Adrenal gland (tissue), 12 donors: ENCODE measurements around the gene SRCAP. TPM values are rescaled to one million over a fixed set of nuclear protein-coding genes. Genes with fewer than 3 reads are reported as not detected.

Experiments
- DNase-seq, 7 donors: peaks; one replicate each; pipeline ENCODE4 v3.0.0-alpha.2; 2019 to 2020
- H3K27ac ChIP-seq, 5 donors: fragments of 200-600 bp; sonication (generic) in 4 of 5; 1 replicate in 3 of 5; 2 replicates in 2 of 5; pipeline versions ENCODE4 v1.5.1 to v1.8.0; 2016 to 2020; ENCODE audit warnings: mild to moderate bottlenecking in 1 of 5
- H3K27me3 ChIP-seq: fragments of 200-600 bp; 2 replicates; pipeline ENCODE4 v1.8.0; 2021
- H3K36me3 ChIP-seq, 2 donors: fragments of 200-600 bp; replicated peaks in 1 of 2; 1 replicate in 1 of 2; 2 replicates in 1 of 2; pipeline versions ENCODE4 v1.5.1 to v1.8.0; 2018 to 2022
- H3K4me1 ChIP-seq, 2 donors: fragments of 200-600 bp; replicated peaks in 1 of 2; 1 replicate in 1 of 2; 2 replicates in 1 of 2; pipeline versions ENCODE4 v1.5.1 to v1.8.0; 2018 to 2021
- H3K4me3 ChIP-seq, 4 donors: fragments of 200-600 bp; sonication (generic) in 3 of 4; one replicate each; pipeline ENCODE4 v1.5.1; 2016 to 2018
- H3K9me3 ChIP-seq, 3 donors: fragments of 200-600 bp; sonication (generic) in 1 of 3; replicated peaks in 1 of 3; 1 replicate in 2 of 3; 2 replicates in 1 of 3; pipeline versions ENCODE4 v1.5.1 to v1.8.0; 2016 to 2021
- POLR2A ChIP-seq, 2 donors: fragments of 450-650 bp; IDR thresholded peaks; one replicate each; pipeline ENCODE4 v1.6.1; 2017; ENCODE audit warnings: antibody characterized with exemption in 2 of 2, mild to moderate bottlenecking in 2 of 2, moderate library complexity in 1 of 2
- WGBS, 4 donors: extraction: QIAGEN DNeasy Blood & Tissue Kit in 2 of 4; methylation state at CpG; one replicate each; pipeline versions ENCODE4 v1.1.5 to v1.1.7; 2013 to 2017; 5-methylcytosine and 5-hydroxymethylcytosine counted together
- intact Hi-C, 2 donors: fragments of 100-400 bp; cut with DNase I; formaldehyde crosslinking; loops; one replicate each; pipeline versions ENCODE4 v1.14.1 to v1.15.0; 2022 to 2023
- polyA plus RNA-seq, 3 donors: library from polyadenylated mRNA; stranded (reverse); fragments of 200-250 nt in 2 of 3; fragments of 350-450 nt in 1 of 3; fragmentation: Illumina TruSeq in 1 of 3; extraction: RNeasy Lipid Tissue Mini Kit (QIAGEN cat#74804) in 1 of 3; gene quantifications; one replicate each; pipeline ENCODE4 v1.2.3, GENCODE V29; 2013 to 2014
- total RNA-seq, 9 donors: library from RNA; depleted of rRNA in 4 of 9; stranded (reverse); fragments of >200 nt in 4 of 9; fragments of 120-200 nt in 1 of 9; fragmentation: NEBNext Ultra II Directional in 1 of 9; extraction: Animal tissue kit (Norgen Biotek cat#: 25700) in 1 of 9; gene quantifications; one replicate each; pipeline versions ENCODE4 v1.1.0 to v1.2.4, GENCODE V29; 2013 to 2023
- TF ChIP-seq, protein P1 (sequence below), 6 experiments: fragments of 450-650 bp in 4 of 6; fragments of 200-600 bp in 2 of 6; sonication (generic) in 1 of 6; IDR thresholded peaks; 1 replicate in 5 of 6; 2 replicates in 1 of 6; pipeline versions ENCODE4 v1.5.1 to v1.8.0; 2016 to 2021; ENCODE audit warnings: antibody characterized with exemption in 6 of 6, mild to moderate bottlenecking in 2 of 6, moderate library complexity in 1 of 6
- donor health status: healthy with polysubstance abuse.
- donor health status: Bipolar disorder and iron deficiency.
- donor health status: DM: yes; HTN: yes; CAD: no.
- donor health status: DM: no; HTN: no; CAD: no.
- donor health status: DM: no; HTN: no; CAD: no.
- donor health status: DM: yes; HTN: yes; CAD: no.

SRCAP gene
- total and polyA plus RNA-seq, 12 donors, result 3.7 to 82.4 (median 46.6) TPM

GRCh38 chr16:30675143-30675542 lies 23.8 kb upstream of the SRCAP start:
- H3K36me3 ChIP-seq, result peaks cover 0 to 10% of the 10 kb centered on the region in 2 donors
- no peak for TF ChIP-seq POLR2A (IDR thresholded peaks at IDR 0.05)
- TF ChIP-seq, protein P1, sequence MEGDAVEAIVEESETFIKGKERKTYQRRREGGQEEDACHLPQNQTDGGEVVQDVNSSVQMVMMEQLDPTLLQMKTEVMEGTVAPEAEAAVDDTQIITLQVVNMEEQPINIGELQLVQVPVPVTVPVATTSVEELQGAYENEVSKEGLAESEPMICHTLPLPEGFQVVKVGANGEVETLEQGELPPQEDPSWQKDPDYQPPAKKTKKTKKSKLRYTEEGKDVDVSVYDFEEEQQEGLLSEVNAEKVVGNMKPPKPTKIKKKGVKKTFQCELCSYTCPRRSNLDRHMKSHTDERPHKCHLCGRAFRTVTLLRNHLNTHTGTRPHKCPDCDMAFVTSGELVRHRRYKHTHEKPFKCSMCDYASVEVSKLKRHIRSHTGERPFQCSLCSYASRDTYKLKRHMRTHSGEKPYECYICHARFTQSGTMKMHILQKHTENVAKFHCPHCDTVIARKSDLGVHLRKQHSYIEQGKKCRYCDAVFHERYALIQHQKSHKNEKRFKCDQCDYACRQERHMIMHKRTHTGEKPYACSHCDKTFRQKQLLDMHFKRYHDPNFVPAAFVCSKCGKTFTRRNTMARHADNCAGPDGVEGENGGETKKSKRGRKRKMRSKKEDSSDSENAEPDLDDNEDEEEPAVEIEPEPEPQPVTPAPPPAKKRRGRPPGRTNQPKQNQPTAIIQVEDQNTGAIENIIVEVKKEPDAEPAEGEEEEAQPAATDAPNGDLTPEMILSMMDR (IDR thresholded peaks at IDR 0.05), result no peak
- WGBS, 4 donors, result 86 to 91% (median 89%) methylated on average over 10 of the region's 10 CpGs
- H3K27me3 ChIP-seq, result no peaks in the 10 kb centered on the region
- intact Hi-C loops, result no loop called here
- no peak for DNase-seq
- H3K4me1 ChIP-seq, result no peaks in the 10 kb centered on the region
- H3K9me3 ChIP-seq, result no peaks in the 10 kb centered on the region
- no peak overlapping the region for H3K4me3 ChIP-seq
- H3K27ac ChIP-seq, result no peak overlapping the region

DNA sequence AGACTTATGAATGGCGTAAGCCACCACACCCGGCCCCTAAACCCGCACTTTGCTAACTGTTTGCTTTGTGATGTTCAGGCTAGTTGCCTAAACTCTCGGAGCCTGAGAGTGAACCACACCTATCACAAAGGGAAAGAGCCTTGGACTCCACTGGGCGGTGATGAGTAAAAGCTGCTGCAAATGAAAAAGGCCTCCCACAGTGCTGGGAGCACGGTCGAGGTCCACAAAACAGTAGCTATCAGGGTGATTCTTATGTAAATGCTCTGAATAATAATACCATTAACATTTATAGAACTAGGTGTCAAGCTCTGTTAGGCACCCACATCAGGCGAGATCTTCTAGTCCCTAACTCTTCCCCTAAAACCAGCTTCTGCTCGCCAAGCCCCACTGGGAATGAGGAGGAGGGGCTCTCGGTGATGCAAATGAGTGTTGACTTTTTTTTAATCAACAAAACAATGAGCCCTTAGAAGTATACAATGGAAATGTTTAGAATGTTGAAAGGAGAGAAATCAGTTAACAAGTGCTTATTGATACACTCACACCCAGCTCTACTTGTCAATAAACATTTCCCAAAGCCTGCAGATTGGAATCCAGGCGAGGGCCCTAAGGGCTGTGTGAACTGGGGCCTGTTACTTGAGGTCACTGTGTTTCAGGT lies 20.9 kb upstream of the SRCAP start:
- no peak for DNase-seq
- H3K9me3 ChIP-seq, result no peaks in the 10 kb centered on the region
- no peaks in the 10 kb centered on the region for H3K27me3 ChIP-seq
- no peak overlapping the region for H3K27ac ChIP-seq
- no peak for TF ChIP-seq POLR2A (IDR thresholded peaks at IDR 0.05)
- TF ChIP-seq, protein P1 (IDR thresholded peaks at IDR 0.05), result no peak
- intact Hi-C loops, result no loop called here
- H3K4me3 ChIP-seq, result no peak overlapping the region
- H3K4me1 ChIP-seq, result no peaks in the 10 kb centered on the region
- H3K36me3 ChIP-seq, result no peaks in the 10 kb centered on the region
- WGBS, 4 donors, result 82 to 87% (median 85%) methylated on average over 11 of the region's 11 CpGs

- Histone ChIP-seq H3K36me3 (no peaks in the 10 kb centered on the region), H3K27me3 (no peaks in the 10 kb centered on the region), H3K4me3 (no peak overlapping the region), H3K9me3 (no peaks in the 10 kb centered on the region), H3K4me1 (no peaks in the 10 kb centered on the region), H3K27ac (no peak overlapping the region)
- no peak for TF ChIP-seq POLR2A (IDR thresholded peaks at IDR 0.05)
- TF ChIP-seq, protein P1 (IDR thresholded peaks at IDR 0.05), result no peak
- no peak for DNase-seq
- intact Hi-C loops, result no loop called here
- WGBS, 4 donors, result 81 to 90% (median 88%) methylated on average over 3 of the region's 3 CpGs
These were observed 20.4 kb upstream of the SRCAP start for GRCh38 chr16:30678586-30678970.

- 89 to 97% (median 93%) methylated on average over 3 of the region's 3 CpGs for WGBS, 4 donors
- H3K4me1 ChIP-seq, result no peaks in the 10 kb centered on the region
- H3K27me3 ChIP-seq, result no peaks in the 10 kb centered on the region
- no peak for DNase-seq
- no peaks in the 10 kb centered on the region for H3K36me3 ChIP-seq
- TF ChIP-seq, protein P1 (IDR thresholded peaks at IDR 0.05), result no peak
- no peak for TF ChIP-seq POLR2A (IDR thresholded peaks at IDR 0.05)
- intact Hi-C loops, result no loop called here
- no peaks in the 10 kb centered on the region for H3K9me3 ChIP-seq
- no peak overlapping the region for H3K27ac ChIP-seq
- H3K4me3 ChIP-seq, result no peak overlapping the region
These were observed 18.6 kb upstream of the SRCAP start for GRCh38 chr16:30680326-30680725.
